Activated CD4-positive, alpha-beta T cell treated with anti-CD3 and anti-CD28 coated beads for 4 hours (primary cell): ENCODE measurements around the gene KPRP.

ENCODE experiments used
- DNase-seq, 2 donors: peaks; one replicate each; pipeline ENCODE4 v3.0.0-alpha.2; 2020

The KPRP gene

GRCh38 chr1:152776361-152776760 lies 18.5 kb downstream of the KPRP start:
- no peak for DNase-seq

DNA sequence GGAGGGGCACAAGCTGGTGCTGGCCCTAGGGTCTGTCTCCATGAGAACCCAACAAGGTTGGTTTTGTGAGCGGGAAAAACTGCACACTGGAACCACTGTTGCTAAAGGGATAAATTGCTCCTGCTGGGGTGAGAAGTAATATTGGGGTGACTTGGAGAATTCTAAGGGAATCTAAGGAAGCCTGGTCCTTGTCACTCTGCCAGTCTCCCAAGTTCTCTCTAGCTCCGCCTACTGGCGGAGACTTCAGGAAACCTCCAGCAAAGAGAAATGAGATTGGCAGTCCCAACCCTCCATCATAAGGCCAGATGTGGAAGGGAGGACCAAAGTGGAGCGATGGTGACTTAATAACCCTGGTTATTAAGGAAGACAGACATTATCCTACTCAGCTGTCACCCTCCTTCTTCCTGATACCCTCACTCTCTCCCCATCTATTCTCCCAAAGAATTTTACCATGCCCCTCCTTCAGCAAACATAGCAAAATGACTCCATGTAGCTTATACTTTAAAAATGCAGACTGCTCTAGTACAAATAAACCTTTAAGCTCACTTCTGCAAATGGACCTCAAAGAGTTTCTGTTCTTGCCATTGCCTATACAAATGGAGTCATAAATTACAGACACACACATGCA lies 19.8 kb downstream of the KPRP start:
- no peak for DNase-seq

DNA sequence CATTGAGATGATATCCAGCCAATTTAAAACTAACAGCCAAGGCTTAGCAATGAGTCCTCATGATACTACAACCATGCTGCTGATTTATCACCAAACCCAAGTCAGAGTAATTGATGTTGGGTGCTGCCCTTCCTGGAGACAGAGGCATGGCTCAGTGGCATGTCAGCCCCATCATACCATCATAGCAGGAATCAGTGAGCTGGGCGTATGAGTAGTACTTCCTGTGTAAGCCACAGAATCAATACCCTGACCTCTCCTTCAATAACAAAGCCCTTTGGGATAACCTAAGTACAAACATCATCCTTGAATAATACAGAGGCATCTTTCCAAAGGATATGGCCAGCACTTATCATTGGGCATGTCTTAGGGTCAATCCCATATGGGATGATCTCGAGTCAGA lies 25.3 kb downstream of the KPRP start:
- DNase-seq: no peak

DNA sequence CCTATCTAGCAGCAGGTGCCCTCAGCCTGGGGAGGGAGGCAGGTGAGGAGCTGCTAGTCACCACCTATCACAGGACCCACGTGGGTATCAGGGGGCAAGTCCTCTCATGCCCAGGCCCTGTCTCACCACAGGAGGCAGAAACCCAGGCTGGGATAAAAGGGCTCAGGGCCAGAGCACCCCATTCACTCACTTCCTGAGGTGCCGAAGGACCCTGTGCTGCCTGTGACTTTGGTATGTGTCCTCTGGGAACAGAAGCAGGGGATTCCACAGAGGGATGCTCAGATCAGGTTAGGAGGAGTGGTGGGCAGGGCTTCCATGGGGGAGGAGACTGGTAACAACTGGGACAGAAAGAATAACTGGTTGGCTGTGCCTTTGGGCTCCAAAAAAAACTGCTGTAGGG lies 28.3 kb downstream of the KPRP start, which contains the start of gene LCE1E:
LCE1E (plus strand) TSS at position 181 of the 400 bp plus-strand sequence. CDS start 1,043 bp downstream, outside the sequence.
- DNase-seq: no peak

DNA sequence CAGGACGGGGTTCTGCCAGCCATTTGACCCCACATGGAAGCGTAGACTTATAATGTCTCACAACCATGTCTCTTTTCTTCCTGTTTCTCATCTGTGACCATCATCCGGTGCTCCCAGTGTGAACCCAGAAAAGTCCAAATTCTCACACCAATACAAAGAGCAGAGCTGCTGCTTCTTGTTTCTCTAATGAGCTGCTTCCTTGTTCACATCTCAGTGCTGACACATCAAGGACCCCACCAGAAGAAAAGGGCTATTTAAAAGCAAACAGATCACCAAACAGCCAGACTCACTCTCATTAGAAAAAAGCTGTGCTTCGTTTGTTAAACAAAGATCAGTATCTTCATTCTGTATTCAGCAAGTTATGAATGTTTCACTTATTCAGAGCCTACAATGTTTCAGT lies 37.9 kb downstream of the KPRP start:
- DNase-seq: no peak

- DNase-seq: no peak
These were observed 38.6 kb downstream of the KPRP start, which contains the start of gene LCE1D for GRCh38 chr1:152796421-152796820. Gene LCE1D, plus strand, starts transcription at chr1:152796721. Its CDS starts 1,074 bp downstream, at chr1:152797795.

GRCh38 chr1:152801333-152801732 lies 43.5 kb downstream of the KPRP start:
- no peak for DNase-seq

DNA sequence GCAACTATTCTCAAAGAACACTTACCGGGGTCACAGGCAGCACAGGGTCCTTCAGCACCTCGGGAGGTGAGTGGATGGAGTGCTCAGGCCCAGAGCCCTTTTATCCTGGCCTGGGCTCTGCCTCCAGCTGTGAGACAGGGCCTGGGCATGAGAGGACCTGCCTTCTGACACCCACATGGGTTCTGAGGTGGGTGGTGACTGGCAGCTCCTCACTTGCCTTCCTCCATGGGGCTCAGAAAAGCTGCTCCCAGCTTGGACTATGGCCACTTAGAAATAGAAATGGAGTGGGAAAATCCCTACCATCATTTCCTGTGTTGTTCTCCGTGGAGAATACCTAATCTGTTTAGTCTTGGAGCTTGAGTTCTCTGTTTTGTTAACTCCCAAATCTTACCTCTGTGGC lies 48.8 kb downstream of the KPRP start, which contains the start of gene LCE1C:
LCE1C (minus strand) TSS at position 76 of the 400 bp plus-strand sequence. CDS start 1,173 bp downstream, outside the sequence.
- no peak for DNase-seq

DNA sequence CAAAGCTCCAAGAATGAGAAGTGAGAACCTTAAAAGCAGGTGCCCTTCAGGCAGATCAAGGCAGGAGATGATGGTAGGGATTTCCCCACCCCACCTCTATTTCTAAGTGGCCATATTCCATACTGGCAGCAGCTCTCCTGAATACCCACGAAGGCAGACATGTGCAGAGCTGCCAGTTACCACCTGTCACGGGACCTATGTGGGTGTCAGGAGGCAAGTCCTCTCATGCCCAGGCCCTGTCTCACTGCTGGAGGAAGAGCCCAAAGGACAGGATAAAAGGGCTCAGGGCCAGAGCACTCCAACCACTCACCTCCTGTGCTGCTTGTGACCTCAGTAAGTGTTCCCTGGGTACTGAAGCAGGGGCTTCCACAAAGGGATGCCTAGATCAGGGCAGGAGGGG lies 53.2 kb downstream of the KPRP start:
- DNase-seq: no peak
